HepG2 (cell line): ENCODE data around the gene CEP131. TPM values are rescaled to one million over a fixed set of nuclear protein-coding genes. Genes with fewer than 3 reads are reported as not detected.

Experiments used
- CAMTA2 ChIP-seq: sonication (generic); formaldehyde crosslinking; IDR thresholded peaks from 2 replicates; pipeline ENCODE4 v1.4.0; 2020; ENCODE audit warnings: mild to moderate bottlenecking, missing genetic modification reagents, borderline replicate concordance
- CBX2 ChIP-seq, 2 experiments: fragments of 200-600 bp in 1 of 2; sonication (generic); formaldehyde crosslinking in 1 of 2; IDR thresholded peaks; 2 replicates each; pipeline versions ENCODE4 v1.7.0 to v1.8.1; 2018 to 2022; ENCODE audit warnings: low read depth in 2 of 2, low read length in 1 of 2, mild to moderate bottlenecking in 1 of 2, missing genetic modification reagents in 1 of 2
- HOXA3 ChIP-seq: sonication (generic); formaldehyde crosslinking; IDR thresholded peaks from 2 replicates; pipeline ENCODE4 v1.5.0; 2020; ENCODE audit warnings: missing genetic modification reagents
- MXI1 ChIP-seq: IDR thresholded peaks from 3 replicates; pipeline ENCODE4 v1.6.1; 2012; ENCODE audit warnings: low read depth, low read length, inconsistent platforms, borderline replicate concordance
- NFE2L1 ChIP-seq: sonication (generic); formaldehyde crosslinking; IDR thresholded peaks from 2 replicates; pipeline ENCODE4 v1.4.0; 2020; ENCODE audit warnings: missing genetic modification reagents, mild to moderate bottlenecking, borderline replicate concordance
- ZBTB7A ChIP-seq: sonication (generic); formaldehyde crosslinking; IDR thresholded peaks from 2 replicates; pipeline ENCODE4 v1.8.0; 2022; ENCODE audit warnings: mild to moderate bottlenecking, missing genetic modification reagents
- ZFP91 ChIP-seq: sonication (generic); formaldehyde crosslinking; IDR thresholded peaks from 2 replicates; pipeline ENCODE4 v1.9.0; 2022; ENCODE audit warnings: missing genetic modification reagents, mild to moderate bottlenecking, borderline replicate concordance
- ZNF276 ChIP-seq: sonication (generic); formaldehyde crosslinking; IDR thresholded peaks from 2 replicates; pipeline ENCODE4 v1.4.0; 2020; ENCODE audit warnings: mild to moderate bottlenecking, low read depth, missing genetic modification reagents
- ZNF282 ChIP-seq: fragments of 450-650 bp; IDR thresholded peaks from 2 replicates; pipeline ENCODE4 v1.6.1; 2018; ENCODE audit not compliant: partially characterized antibody
- ZNF30 ChIP-seq: sonication (generic); formaldehyde crosslinking; IDR thresholded peaks from 2 replicates; pipeline ENCODE4 v1.5.0; 2020; ENCODE audit warnings: mild to moderate bottlenecking, missing genetic modification reagents
- ZNF609 ChIP-seq: sonication (generic); formaldehyde crosslinking; IDR thresholded peaks from 2 replicates; pipeline ENCODE4 v1.4.0; 2020; ENCODE audit warnings: mild to moderate bottlenecking, missing genetic modification reagents, borderline replicate concordance
- ZNF674 ChIP-seq: sonication (generic); formaldehyde crosslinking; IDR thresholded peaks from 2 replicates; pipeline ENCODE4 v1.5.0; 2020; ENCODE audit warnings: low read depth, mild to moderate bottlenecking, missing genetic modification reagents
- ZNF710 ChIP-seq: sonication (generic); formaldehyde crosslinking; IDR thresholded peaks from 2 replicates; pipeline ENCODE4 v1.5.0; 2020; ENCODE audit warnings: mild to moderate bottlenecking, missing genetic modification reagents, borderline replicate concordance
- polyA plus RNA-seq, 8 experiments: library from polyadenylated mRNA; depleted of rRNA in 3 of 8; stranded (reverse) in 7 of 8; unstranded in 1 of 8; fragments of >200 nt; fragmentation: Illumina TruSeq in 4 of 8; extraction: Trizol in 4 of 8; gene quantifications; 2 replicates each; pipeline versions ENCODE4 v1.2.1 to v1.2.3, GENCODE V29; 2011 to 2016; ENCODE audit warnings: low read depth in 4 of 8, missing spikeins in 1 of 8, mixed read lengths in 1 of 8; ENCODE audit not compliant: insufficient read depth in 1 of 8
- total RNA-seq, 5 experiments: library from RNA; depleted of rRNA; stranded (reverse); fragments of >200 nt; fragmentation: Illumina TruSeq; extraction: Trizol; gene quantifications; 2 replicates each; pipeline ENCODE4 v1.2.3, GENCODE V29; 2016; ENCODE audit warnings: low read depth in 1 of 5

Gene CEP131
- total and polyA plus RNA-seq, 2 of the 13 experiments (the other 11 are each of a cell fraction or from before 2014, with no cell fraction given): 5.0 to 16.8 TPM

- TF ChIP-seq ZNF710 (CRISPR knock-in tag) (peak; percentile 57; the same call in 1 of the 2 replicates), ZNF282 (no peak), ZFP91 (no peak), HOXA3 (CRISPR knock-in tag) (peak; percentile 62; the same call in 1 of the 2 replicates), NFE2L1 (CRISPR knock-in tag) (no peak), ZNF276 (peak; percentile 29; the same call in 1 of the 2 replicates), CAMTA2 (CRISPR knock-in tag) (0 out of 2 replicates have a peak, but pooled peaks have one; percentile 23), ZNF30 (CRISPR knock-in tag) (no peak), ZNF609 (CRISPR knock-in tag) (peak; percentile 63), CBX2 (IDR thresholded peaks at IDR 0.05; ENCODE audit: low read depth, low read length) (no peak), CBX2 (CRISPR knock-in tag; IDR thresholded peaks at IDR 0.05; ENCODE audit: low read depth) (no peak), ZNF674 (CRISPR knock-in tag) (peak; percentile 50; the same call in 1 of the 2 replicates), MXI1 (no peak), ZBTB7A (CRISPR knock-in tag) (peak; percentile 86)
Observed at GRCh38 chr17:81164371-81165245, 58.2 kb downstream of the CEP131 start (continued).
